ENCODE data around the gene TXN2.
"Not testable (repeated sequence)": the region's sequence is repeated elsewhere in the genome, so short reads cannot be mapped to it uniquely, and the experiment has no call there.

The TXN2 gene

GRCh38 chr22:36454916-36455570, 26.4 kb downstream of the TXN2 start:
- DNase-seq, result peak; percentile 72

GRCh38 chr22:36453855-36454378, 27.5 kb downstream of the TXN2 start:
- DNase-seq, result no peak

- not testable (repeated sequence) for DNase-seq
Measured at GRCh38 chr22:36452978-36453607, 28.3 kb downstream of the TXN2 start.

- DNase-seq, result no peak
Measured at GRCh38 chr22:36452250-36452977, 29.0 kb downstream of the TXN2 start.

- not testable (repeated sequence) for DNase-seq
Measured at GRCh38 chr22:36450923-36451322, 30.5 kb downstream of the TXN2 start.

- no peak for DNase-seq
Measured at GRCh38 chr22:36449596-36450175, 31.8 kb downstream of the TXN2 start.

GRCh38 chr22:36447632-36448031, 33.8 kb downstream of the TXN2 start:
- no peak for DNase-seq

- no peak for DNase-seq
Measured at GRCh38 chr22:36445158-36445668, 36.2 kb downstream of the TXN2 start.

- DNase-seq, result no peak
Measured at GRCh38 chr22:36443198-36443770, 38.2 kb downstream of the TXN2 start.

- DNase-seq, result no peak
Measured at GRCh38 chr22:36442506-36443197, 38.8 kb downstream of the TXN2 start.

- DNase-seq, result no peak
Measured at GRCh38 chr22:36440429-36441002, 40.9 kb downstream of the TXN2 start.

- DNase-seq, result peak; percentile 62
Measured at GRCh38 chr22:36439481-36440271, 41.8 kb downstream of the TXN2 start.

- no peak for DNase-seq
Measured at GRCh38 chr22:36435516-36436415, 45.7 kb downstream of the TXN2 start.

- DNase-seq, result no peak
Measured at GRCh38 chr22:36433318-36434231, 47.9 kb downstream of the TXN2 start.

- DNase-seq, result no peak
Measured at GRCh38 chr22:36432592-36433317, 48.7 kb downstream of the TXN2 start.

- DNase-seq, result no peak
Measured at GRCh38 chr22:36431977-36432376, 49.5 kb downstream of the TXN2 start.

- DNase-seq, result no peak
Measured at GRCh38 chr22:36430863-36431262, 50.6 kb downstream of the TXN2 start.

GRCh38 chr22:36427952-36428351, 53.5 kb downstream of the TXN2 start:
- DNase-seq, result not testable (repeated sequence)

All from kidney glomerular epithelial cell (primary cell).